SK-N-SH treated with all-trans-retinoic acid at 6 μM for 48 hours (cell line): ENCODE data around the gene MMP24OS.
A peak's percentile ranks its signal among the peaks of the same experiment; 100 is the strongest.

Experiments
- ATAC-seq: fragments of 200-7000 bp; cut with Tn5 transposase; 3 replicates; pipeline ENCODE4 v1.9.1; 2020; ENCODE audit warnings: mild to moderate bottlenecking, moderate library complexity
- BACH2 ChIP-seq: fragments of 250-450 bp; sonication (Bioruptor Pico); IDR thresholded peaks from 2 replicates; pipeline ENCODE4 v1.9.0; 2021; ENCODE audit warnings: mild to moderate bottlenecking, borderline replicate concordance
- CSDC2 ChIP-seq: fragments of 250-450 bp; sonication (Bioruptor Pico); IDR thresholded peaks from 2 replicates; pipeline ENCODE4 v1.5.0; 2020; ENCODE audit warnings: mild to moderate bottlenecking, moderate library complexity
- ESRRG ChIP-seq: fragments of 250-450 bp; sonication (Bioruptor Pico); IDR thresholded peaks from 2 replicates; pipeline ENCODE4 v1.6.1; 2021; ENCODE audit warnings: mild to moderate bottlenecking
- GLIS3 ChIP-seq: fragments of 250-450 bp; sonication (Bioruptor Pico); IDR thresholded peaks from 2 replicates; pipeline ENCODE4 v1.5.0; 2020; ENCODE audit warnings: mild to moderate bottlenecking, moderate library complexity
- ISL1 ChIP-seq: fragments of 250-450 bp; sonication (Bioruptor Pico); IDR thresholded peaks from 2 replicates; pipeline ENCODE4 v2.1.2; 2022; ENCODE audit warnings: mild to moderate bottlenecking, moderate library complexity
- OSR1 ChIP-seq: fragments of 250-450 bp; sonication (Bioruptor Pico); IDR thresholded peaks from 2 replicates; pipeline ENCODE4 v1.8.0; 2022; ENCODE audit warnings: moderate library complexity, mild to moderate bottlenecking, inconsistent platforms
- PPARA ChIP-seq: fragments of 250-450 bp; sonication (Bioruptor Pico); IDR thresholded peaks from 2 replicates; pipeline ENCODE4 v1.5.0; 2020; ENCODE audit warnings: mild to moderate bottlenecking, borderline replicate concordance
- RARB ChIP-seq: fragments of 250-450 bp; sonication (Bioruptor Pico); IDR thresholded peaks from 2 replicates; pipeline ENCODE4 v1.8.0; 2021; ENCODE audit warnings: mild to moderate bottlenecking, moderate library complexity
- SNAI2 ChIP-seq: fragments of 250-450 bp; sonication (Bioruptor Pico); IDR thresholded peaks from 2 replicates; pipeline ENCODE4 v1.5.0; 2020; ENCODE audit warnings: mild to moderate bottlenecking, moderate library complexity
- TCF4 ChIP-seq: fragments of 250-450 bp; sonication (Bioruptor Pico); IDR thresholded peaks from 2 replicates; pipeline ENCODE4 v1.8.0; 2021; ENCODE audit warnings: mild to moderate bottlenecking, moderate library complexity, borderline replicate concordance
- ZC3H10 ChIP-seq: fragments of 250-450 bp; sonication (Bioruptor Pico); IDR thresholded peaks from 2 replicates; pipeline ENCODE4 v1.5.1; 2021; ENCODE audit warnings: mild to moderate bottlenecking, moderate library complexity
- ZFP3 ChIP-seq: fragments of 250-450 bp; sonication (Bioruptor Pico); IDR thresholded peaks from 2 replicates; pipeline ENCODE4 v1.5.0; 2020; ENCODE audit warnings: mild to moderate bottlenecking, moderate library complexity
- ZFP30 ChIP-seq: fragments of 450-650 bp; formaldehyde crosslinking; IDR thresholded peaks from 2 replicates; pipeline ENCODE4 v1.5.0; 2022; ENCODE audit warnings: mild to moderate bottlenecking, moderate library complexity
- ZNF565 ChIP-seq: fragments of 450-650 bp; formaldehyde crosslinking; conservative IDR thresholded peaks from 2 replicates; pipeline ENCODE4 v1.5.0; 2020; ENCODE audit warnings: low read depth, mild to moderate bottlenecking, moderate library complexity
- ZNF70 ChIP-seq: fragments of 450-650 bp; formaldehyde crosslinking; IDR thresholded peaks from 2 replicates; pipeline ENCODE4 v1.5.0; 2020; ENCODE audit warnings: mild to moderate bottlenecking, moderate library complexity
- ZNF8 ChIP-seq: fragments of 450-650 bp; formaldehyde crosslinking; IDR thresholded peaks from 2 replicates; pipeline ENCODE4 v1.5.0; 2020; ENCODE audit warnings: mild to moderate bottlenecking, moderate library complexity
- TF ChIP-seq, protein P1 (sequence below): fragments of 250-450 bp; sonication (Bioruptor Pico); IDR thresholded peaks from 2 replicates; pipeline ENCODE4 v1.8.0; 2020; ENCODE audit warnings: mild to moderate bottlenecking, moderate library complexity, borderline replicate concordance
- TF ChIP-seq, protein P2 (sequence below): fragments of 250-450 bp; sonication (Bioruptor Pico); IDR thresholded peaks from 2 replicates; pipeline ENCODE4 v1.5.1; 2021; ENCODE audit warnings: mild to moderate bottlenecking, moderate library complexity
- TF ChIP-seq, protein P3 (sequence below): fragments of 250-450 bp; sonication (Bioruptor Pico); IDR thresholded peaks from 2 replicates; pipeline ENCODE4 v1.5.1; 2020; ENCODE audit warnings: low read depth, mild to moderate bottlenecking, moderate library complexity
- TF ChIP-seq, protein P4 (sequence below): fragments of 250-450 bp; sonication (Bioruptor Pico); IDR thresholded peaks from 2 replicates; pipeline ENCODE4 v1.8.0; 2021; ENCODE audit warnings: low read depth, mild to moderate bottlenecking, moderate library complexity, borderline replicate concordance

The MMP24OS gene

DNA sequence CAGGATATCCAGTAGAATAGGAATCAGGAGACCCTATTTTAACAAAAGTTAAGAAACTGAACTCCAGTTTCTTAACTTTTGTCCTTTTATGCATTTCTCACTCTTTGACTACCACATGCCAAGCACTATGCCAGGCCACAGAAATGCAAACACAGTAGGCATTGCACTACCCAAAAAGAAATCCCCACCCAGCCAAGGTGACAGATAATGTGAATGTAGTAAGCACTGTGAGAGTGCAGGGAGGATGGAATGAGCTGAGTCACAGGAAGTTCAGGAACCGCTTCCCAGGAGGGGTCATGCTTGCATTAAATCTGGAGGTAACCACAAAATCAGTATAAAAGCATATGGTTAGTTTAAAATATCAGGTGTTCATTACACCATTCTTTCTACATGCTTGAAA, 34.4 kb upstream of the MMP24OS start:
- peak; percentile 65 for ATAC-seq
- TF ChIP-seq ISL1 (CRISPR knock-in tag) = peak; percentile 42
- 0 out of 2 replicates have a peak, but pooled peaks have one; percentile 27 for TF ChIP-seq ZFP3 (CRISPR knock-in tag)
- no peak for TF ChIP-seq GLIS3
- TF ChIP-seq ESRRG (CRISPR knock-in tag) = no peak
- TF ChIP-seq, all 23 proteins: peak for 2

DNA sequence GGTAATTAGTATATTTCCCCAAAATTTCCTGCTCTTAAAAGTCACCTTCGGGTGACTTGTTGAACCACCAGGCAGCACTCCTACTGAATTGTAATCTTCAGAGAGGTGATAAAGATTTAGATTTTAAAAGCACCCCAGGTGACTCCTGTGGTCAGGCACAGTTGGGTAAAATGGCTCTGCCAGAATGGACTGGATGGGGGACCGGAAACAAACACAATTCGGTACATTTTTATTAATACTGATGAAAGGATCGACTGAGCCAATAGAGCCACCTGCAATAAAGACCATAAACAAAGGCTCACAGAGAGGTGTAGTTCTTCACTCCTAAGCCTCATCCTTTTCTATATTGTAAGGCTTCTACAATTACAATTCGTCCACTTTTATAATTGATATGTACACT, 33.9 kb upstream of the MMP24OS start:
- TF ChIP-seq ESRRG (CRISPR knock-in tag) (no peak), ZNF565 (CRISPR knock-in tag) (no peak), OSR1 (CRISPR knock-in tag) (no peak)
- no peak for ATAC-seq

DNA sequence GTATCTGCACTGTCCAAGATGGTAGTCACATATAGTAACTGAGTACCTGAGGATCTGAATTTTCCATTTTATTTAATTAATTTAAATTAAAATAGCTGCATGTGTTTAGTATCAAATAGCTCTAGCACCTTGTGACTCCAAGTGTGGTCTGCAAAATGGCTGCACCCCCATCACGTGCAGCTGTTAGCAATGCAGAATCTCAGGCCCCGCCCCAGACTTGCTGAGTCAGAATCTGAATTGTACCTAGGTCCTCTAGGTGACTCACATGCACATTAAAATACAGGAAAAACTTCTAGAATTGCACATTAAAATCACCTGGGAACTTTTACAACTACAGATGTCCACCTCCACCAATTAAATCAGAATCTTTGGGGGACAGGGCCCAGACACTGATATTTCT, 33.5 kb upstream of the MMP24OS start:
- ATAC-seq = no peak
- TF ChIP-seq OSR1 (CRISPR knock-in tag) = peak; percentile 51; the same call in 1 of the 2 replicates
- TF ChIP-seq ZC3H10 (CRISPR knock-in tag) = no peak
- TF ChIP-seq, all 23 proteins: peak for 1

DNA sequence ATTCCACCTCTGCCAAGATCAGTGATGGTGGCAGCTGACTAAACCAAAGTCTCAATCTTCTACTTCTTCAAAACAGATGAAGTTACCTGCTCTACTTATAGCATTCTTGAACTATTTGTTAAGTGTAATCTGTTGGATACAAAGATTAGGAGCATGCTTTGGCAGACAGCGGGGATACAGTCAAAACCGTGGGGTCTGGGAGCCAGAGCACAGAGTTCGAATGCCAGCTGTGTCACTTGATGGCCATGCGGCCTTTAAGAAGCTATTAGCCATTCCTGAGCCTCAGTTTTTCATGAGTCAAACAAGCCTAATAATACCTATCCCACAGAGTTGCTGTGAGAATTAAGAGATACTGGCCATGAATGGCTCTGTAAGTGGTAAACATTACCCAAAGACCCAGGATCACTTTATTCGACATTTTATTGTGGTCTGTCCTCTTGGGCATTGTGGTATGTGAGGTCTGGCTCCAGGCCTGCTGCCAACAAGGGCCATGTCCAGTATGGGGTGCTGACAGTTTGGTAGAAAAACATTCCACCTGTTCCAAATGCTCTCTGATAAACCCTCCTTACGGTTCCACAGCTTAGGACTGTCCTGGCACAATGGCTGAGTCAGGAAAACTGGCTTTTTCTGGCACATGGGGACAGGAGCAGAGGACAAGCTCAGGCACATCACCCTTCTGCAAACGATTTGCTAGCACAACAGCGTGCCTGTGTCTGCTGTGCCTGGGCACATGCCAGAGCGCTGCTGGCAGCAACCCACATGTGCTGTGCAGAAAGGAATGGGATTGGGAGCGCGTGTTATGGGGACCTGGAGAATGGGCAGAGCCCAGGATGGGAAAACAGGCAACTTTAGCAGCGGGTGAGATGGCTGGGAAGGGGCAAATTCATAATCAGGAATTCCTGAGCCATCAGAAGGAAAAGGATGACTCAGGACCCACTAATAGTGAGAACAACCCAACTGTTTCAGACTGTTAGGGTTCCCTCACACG, 30.0 kb upstream of the MMP24OS start:
- TF ChIP-seq ZFP3 (CRISPR knock-in tag) (peak; percentile 82), OSR1 (CRISPR knock-in tag) (peak; percentile 94), CSDC2 (CRISPR knock-in tag) (0 out of 2 replicates have a peak, but pooled peaks have one; percentile 38), ISL1 (CRISPR knock-in tag) (peak; percentile 26; the same call in 1 of the 2 replicates), SNAI2 (CRISPR knock-in tag) (peak; percentile 89; the same call in 1 of the 2 replicates), PPARA (no peak)
- peak; percentile 48 for ATAC-seq

DNA sequence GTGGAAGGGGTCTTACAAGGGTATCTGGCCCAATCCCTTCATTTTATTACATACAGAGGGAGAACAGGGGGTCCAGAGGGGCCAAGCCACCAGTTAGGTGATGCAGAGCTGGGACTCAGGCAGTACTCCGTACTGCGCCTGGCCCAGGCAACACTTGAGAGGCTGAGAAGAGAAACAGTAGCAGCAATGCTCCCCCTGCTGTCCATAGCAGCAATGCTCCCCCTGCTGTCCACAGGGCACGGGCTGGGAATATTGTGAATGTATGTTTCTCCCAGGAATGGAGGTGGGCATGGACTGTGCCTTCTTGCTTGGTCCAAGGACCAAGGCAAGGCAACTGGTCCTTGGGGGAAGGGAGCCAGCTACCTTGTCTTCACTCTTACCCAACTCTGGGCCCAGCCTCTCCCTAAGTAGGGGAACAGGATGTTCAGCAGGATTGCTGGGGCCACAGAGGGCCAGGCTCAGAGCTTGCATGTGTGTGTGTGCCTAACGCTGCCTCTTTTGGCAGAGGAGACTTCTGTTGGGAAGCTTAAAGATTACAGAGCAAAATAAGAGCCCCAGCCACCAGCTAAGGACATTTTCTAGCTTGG, 29.1 kb upstream of the MMP24OS start:
- no peak for TF ChIP-seq ZNF565 (CRISPR knock-in tag)
- TF ChIP-seq OSR1 (CRISPR knock-in tag) = peak; percentile 59; the same call in 1 of the 2 replicates
- TF ChIP-seq ZC3H10 (CRISPR knock-in tag) = no peak
- no peak for TF ChIP-seq TCF4
- TF ChIP-seq, protein P1, sequence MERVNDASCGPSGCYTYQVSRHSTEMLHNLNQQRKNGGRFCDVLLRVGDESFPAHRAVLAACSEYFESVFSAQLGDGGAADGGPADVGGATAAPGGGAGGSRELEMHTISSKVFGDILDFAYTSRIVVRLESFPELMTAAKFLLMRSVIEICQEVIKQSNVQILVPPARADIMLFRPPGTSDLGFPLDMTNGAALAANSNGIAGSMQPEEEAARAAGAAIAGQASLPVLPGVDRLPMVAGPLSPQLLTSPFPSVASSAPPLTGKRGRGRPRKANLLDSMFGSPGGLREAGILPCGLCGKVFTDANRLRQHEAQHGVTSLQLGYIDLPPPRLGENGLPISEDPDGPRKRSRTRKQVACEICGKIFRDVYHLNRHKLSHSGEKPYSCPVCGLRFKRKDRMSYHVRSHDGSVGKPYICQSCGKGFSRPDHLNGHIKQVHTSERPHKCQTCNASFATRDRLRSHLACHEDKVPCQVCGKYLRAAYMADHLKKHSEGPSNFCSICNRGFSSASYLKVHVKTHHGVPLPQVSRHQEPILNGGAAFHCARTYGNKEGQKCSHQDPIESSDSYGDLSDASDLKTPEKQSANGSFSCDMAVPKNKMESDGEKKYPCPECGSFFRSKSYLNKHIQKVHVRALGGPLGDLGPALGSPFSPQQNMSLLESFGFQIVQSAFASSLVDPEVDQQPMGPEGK (CRISPR knock-in tag) = no peak
- TF ChIP-seq ESRRG (CRISPR knock-in tag) = no peak
- no peak for TF ChIP-seq ZNF8
- peak; percentile 74 for ATAC-seq

DNA sequence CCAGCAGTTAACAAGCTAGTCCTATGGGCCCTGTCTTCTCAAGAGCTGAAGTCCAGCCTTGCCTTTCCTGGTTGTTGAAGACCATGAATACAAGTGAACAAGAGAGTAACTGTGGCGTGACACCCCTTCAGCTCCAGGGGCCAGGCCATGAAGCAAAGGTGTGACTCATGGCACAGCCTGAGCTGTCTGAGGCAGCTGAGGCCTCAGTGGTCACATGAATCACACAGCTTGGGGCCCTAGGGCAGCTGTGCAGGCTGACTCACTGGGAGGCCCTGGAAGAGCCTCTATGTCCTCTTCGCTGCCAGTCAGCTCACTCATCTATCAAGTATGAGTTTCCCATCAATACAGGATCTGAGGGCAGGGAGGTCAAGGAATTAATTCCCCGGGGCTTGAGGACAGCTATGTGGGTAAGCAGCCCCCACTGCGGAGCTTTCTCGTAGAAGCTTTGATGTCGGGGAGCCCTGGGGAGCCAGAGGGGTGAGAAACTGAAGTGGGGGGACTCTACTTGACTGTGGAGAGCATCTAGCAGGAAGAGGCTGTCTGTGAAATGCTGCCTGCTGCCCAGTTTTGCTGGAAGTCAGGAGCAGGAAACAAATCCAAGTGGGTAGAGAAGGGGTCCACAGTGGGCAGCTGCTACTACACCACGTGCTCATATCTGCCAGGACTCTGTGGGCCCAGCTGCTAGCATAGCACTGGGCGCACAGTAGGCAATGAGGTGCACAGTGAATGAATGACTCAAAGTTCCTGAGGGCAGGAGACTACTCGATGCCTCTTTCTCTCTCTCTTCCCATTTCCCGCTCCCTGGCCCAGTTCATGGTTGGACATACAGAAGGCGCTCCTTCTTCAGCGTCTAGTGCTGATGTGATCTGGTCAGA, 28.0 kb upstream of the MMP24OS start:
- ATAC-seq = peak; percentile 75
- TF ChIP-seq OSR1 (CRISPR knock-in tag) (peak; percentile 94; the same call in 1 of the 2 replicates), SNAI2 (CRISPR knock-in tag) (no peak), ZNF70 (CRISPR knock-in tag) (no peak), RARB (no peak), BACH2 (CRISPR knock-in tag) (no peak), ISL1 (CRISPR knock-in tag) (peak; percentile 48), CSDC2 (CRISPR knock-in tag) (peak; percentile 64), ZFP30 (CRISPR knock-in tag) (no peak), GLIS3 (no peak), ZFP3 (CRISPR knock-in tag) (peak; percentile 81), ZC3H10 (CRISPR knock-in tag) (peak; percentile 49; the same call in 1 of the 2 replicates)
- TF ChIP-seq, protein P2, sequence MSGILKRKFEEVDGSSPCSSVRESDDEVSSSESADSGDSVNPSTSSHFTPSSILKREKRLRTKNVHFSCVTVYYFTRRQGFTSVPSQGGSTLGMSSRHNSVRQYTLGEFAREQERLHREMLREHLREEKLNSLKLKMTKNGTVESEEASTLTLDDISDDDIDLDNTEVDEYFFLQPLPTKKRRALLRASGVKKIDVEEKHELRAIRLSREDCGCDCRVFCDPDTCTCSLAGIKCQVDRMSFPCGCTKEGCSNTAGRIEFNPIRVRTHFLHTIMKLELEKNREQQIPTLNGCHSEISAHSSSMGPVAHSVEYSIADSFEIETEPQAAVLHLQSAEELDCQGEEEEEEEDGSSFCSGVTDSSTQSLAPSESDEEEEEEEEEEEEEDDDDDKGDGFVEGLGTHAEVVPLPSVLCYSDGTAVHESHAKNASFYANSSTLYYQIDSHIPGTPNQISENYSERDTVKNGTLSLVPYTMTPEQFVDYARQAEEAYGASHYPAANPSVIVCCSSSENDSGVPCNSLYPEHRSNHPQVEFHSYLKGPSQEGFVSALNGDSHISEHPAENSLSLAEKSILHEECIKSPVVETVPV (CRISPR knock-in tag) = no peak
- TF ChIP-seq, protein P3, sequence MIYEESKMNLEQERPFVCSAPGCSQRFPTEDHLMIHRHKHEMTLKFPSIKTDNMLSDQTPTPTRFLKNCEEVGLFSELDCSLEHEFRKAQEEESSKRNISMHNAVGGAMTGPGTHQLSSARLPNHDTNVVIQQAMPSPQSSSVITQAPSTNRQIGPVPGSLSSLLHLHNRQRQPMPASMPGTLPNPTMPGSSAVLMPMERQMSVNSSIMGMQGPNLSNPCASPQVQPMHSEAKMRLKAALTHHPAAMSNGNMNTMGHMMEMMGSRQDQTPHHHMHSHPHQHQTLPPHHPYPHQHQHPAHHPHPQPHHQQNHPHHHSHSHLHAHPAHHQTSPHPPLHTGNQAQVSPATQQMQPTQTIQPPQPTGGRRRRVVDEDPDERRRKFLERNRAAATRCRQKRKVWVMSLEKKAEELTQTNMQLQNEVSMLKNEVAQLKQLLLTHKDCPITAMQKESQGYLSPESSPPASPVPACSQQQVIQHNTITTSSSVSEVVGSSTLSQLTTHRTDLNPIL = no peak
- TF ChIP-seq, protein P4, sequence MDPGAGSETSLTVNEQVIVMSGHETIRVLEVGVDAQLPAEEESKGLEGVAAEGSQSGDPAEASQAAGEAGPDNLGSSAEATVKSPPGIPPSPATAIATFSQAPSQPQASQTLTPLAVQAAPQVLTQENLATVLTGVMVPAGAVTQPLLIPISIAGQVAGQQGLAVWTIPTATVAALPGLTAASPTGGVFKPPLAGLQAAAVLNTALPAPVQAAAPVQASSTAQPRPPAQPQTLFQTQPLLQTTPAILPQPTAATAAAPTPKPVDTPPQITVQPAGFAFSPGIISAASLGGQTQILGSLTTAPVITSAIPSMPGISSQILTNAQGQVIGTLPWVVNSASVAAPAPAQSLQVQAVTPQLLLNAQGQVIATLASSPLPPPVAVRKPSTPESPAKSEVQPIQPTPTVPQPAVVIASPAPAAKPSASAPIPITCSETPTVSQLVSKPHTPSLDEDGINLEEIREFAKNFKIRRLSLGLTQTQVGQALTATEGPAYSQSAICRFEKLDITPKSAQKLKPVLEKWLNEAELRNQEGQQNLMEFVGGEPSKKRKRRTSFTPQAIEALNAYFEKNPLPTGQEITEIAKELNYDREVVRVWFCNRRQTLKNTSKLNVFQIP (CRISPR knock-in tag) = peak; percentile 81; the same call in 1 of the 2 replicates
